Smooth muscle cell (in vitro differentiated cells): ENCODE measurements around the gene BAHCC1. TPM values are rescaled to one million over a fixed set of nuclear protein-coding genes. Genes with fewer than 3 reads are reported as not detected.

Source experiments
- DNase-seq: peaks from one replicate; lab custom pipeline; 2025; ENCODE audit not compliant: unreplicated experiment; lab: John Stamatoyannopoulos, UW
- H2AFZ ChIP-seq: fragments of 200-600 bp; sonication (generic); 2 replicates; pipeline ENCODE4 v1.6.0; 2016; ENCODE audit warnings: antibody characterized with exemption, low read depth, mild to moderate bottlenecking
- H3F3A ChIP-seq: fragments of 200-600 bp; sonication (generic); 2 replicates; pipeline ENCODE4 v1.6.0; 2017; ENCODE audit warnings: antibody characterized with exemption, low read depth
- H3K27ac ChIP-seq: fragments of 200-600 bp; sonication (generic); 2 replicates; pipeline ENCODE4 v1.5.1; 2016; ENCODE audit warnings: low read depth, mild to moderate bottlenecking
- H3K27me3 ChIP-seq: fragments of 200-600 bp; sonication (generic); 2 replicates; pipeline ENCODE4 v1.6.1; 2016; ENCODE audit warnings: low read depth, mild to moderate bottlenecking
- H3K36me3 ChIP-seq: fragments of 200-600 bp; sonication (generic); 2 replicates; pipeline ENCODE4 v1.5.1; 2016; ENCODE audit warnings: low read depth
- H3K4me1 ChIP-seq: fragments of 200-600 bp; sonication (generic); 2 replicates; pipeline ENCODE4 v1.5.1; 2016; ENCODE audit warnings: low read depth
- H3K4me2 ChIP-seq: fragments of 200-600 bp; sonication (generic); 2 replicates; pipeline ENCODE4 v1.6.0; 2016; ENCODE audit warnings: mild to moderate bottlenecking
- H3K4me3 ChIP-seq: fragments of 200-600 bp; sonication (generic); 2 replicates; pipeline ENCODE4 v1.5.1; 2016; ENCODE audit warnings: mild to moderate bottlenecking
- H3K79me2 ChIP-seq: fragments of 200-600 bp; sonication (generic); 2 replicates; pipeline ENCODE4 v1.6.0; 2016; ENCODE audit warnings: low read depth, mild to moderate bottlenecking
- H3K9ac ChIP-seq: fragments of 200-600 bp; sonication (generic); 2 replicates; pipeline ENCODE4 v1.6.0; 2016; ENCODE audit warnings: low read depth
- H3K9me3 ChIP-seq: fragments of 200-600 bp; sonication (generic); replicated peaks from 2 replicates; pipeline ENCODE4 v1.5.1; 2016; ENCODE audit warnings: low read depth
- H4K20me1 ChIP-seq: fragments of 200-600 bp; sonication (generic); 2 replicates; pipeline ENCODE4 v1.6.0; 2016; ENCODE audit warnings: low read depth
- WGBS: methylation state at CpG from one replicate; pipeline ENCODE4 v1.1.7; 2016; ENCODE audit warnings: low lambda C conversion rate; 5-methylcytosine and 5-hydroxymethylcytosine counted together
- polyA plus RNA-seq: library from polyadenylated mRNA; unstranded; fragments of >200 nt; fragmentation: Nextera tagmentation; extraction: Ambion mirVana; gene quantifications from 2 replicates; pipeline ENCODE4 v1.2.1, GENCODE V29; 2016
- total RNA-seq: library from RNA; depleted of rRNA; stranded (reverse); fragments of >200 nt; gene quantifications from 2 replicates; pipeline ENCODE4 v1.2.3, GENCODE V29; 2014
- TF ChIP-seq, protein P1 (sequence below): fragments of 200-600 bp; sonication (generic); IDR thresholded peaks from 2 replicates; pipeline ENCODE4 v1.5.1; 2017; ENCODE audit warnings: borderline replicate concordance, mild to moderate bottlenecking, antibody characterized with exemption; ENCODE audit not compliant: insufficient read depth, poor library complexity, severe bottlenecking

Gene BAHCC1
- total and polyA plus RNA-seq, 2 experiments from 2014 or later: 3.2 to 4.6 TPM

DNA sequence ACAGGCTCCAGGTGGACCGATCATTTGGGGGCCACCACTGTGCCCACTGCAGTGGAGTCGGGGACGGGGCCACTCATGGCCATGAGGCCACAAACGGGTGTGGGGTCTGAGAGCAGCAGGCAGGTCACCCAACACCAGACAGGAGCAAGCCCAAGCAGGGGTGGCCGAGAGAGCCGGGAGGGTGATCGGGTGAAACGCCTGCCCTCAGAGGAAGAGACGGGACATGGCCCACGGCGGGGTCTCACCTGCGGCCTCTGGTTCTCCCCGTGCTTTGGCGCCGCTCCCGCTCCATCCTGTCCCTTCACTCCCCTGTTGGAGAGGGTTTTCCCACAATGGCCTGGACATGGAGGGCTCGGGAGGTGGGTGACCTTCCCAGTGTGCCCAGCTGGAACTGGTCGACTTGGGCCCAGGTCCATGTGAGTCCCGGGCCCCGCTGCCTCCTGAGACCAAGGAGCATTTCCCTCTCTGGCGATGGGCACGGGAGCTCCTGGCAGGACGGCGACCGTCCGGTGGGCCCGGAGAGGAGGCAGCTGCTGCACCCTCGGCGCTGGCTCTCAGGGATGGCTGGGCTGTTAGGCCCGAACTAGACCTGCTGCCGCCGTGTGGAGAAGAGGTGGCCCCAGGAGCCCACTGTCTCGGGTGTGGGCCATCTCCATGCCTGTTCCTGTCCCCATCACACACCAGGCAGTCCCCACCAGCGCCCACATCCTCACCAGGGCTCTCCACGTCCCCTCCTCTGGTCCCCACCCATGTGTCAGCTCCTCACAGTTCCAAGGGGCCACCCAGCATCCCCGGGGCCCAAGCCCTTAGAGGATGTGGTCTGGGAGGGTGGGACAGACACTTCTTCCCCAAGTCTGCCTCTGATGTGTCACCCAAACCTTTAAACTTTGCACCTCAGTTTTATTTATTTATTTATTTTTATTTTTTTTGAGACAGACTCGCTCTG is 13.4 kb upstream of the BAHCC1 start:
- no peak for DNase-seq
- peaks cover 5% of the 10 kb centered on the region for H3F3A ChIP-seq
- 95% methylated on average over 37 of the region's 37 CpGs for WGBS
- TF ChIP-seq, protein P1, sequence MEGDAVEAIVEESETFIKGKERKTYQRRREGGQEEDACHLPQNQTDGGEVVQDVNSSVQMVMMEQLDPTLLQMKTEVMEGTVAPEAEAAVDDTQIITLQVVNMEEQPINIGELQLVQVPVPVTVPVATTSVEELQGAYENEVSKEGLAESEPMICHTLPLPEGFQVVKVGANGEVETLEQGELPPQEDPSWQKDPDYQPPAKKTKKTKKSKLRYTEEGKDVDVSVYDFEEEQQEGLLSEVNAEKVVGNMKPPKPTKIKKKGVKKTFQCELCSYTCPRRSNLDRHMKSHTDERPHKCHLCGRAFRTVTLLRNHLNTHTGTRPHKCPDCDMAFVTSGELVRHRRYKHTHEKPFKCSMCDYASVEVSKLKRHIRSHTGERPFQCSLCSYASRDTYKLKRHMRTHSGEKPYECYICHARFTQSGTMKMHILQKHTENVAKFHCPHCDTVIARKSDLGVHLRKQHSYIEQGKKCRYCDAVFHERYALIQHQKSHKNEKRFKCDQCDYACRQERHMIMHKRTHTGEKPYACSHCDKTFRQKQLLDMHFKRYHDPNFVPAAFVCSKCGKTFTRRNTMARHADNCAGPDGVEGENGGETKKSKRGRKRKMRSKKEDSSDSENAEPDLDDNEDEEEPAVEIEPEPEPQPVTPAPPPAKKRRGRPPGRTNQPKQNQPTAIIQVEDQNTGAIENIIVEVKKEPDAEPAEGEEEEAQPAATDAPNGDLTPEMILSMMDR: no peak
- H3K4me3 ChIP-seq: no peak overlapping the region
- H3K27me3 ChIP-seq: no peaks in the 10 kb centered on the region
- H2AFZ ChIP-seq: no peak overlapping the region
- H3K4me2 ChIP-seq: no peak overlapping the region
- no peak overlapping the region for H3K27ac ChIP-seq
- H4K20me1 ChIP-seq: no peaks in the 10 kb centered on the region
- H3K4me1 ChIP-seq: peaks cover 3% of the 10 kb centered on the region
- H3K36me3 ChIP-seq: no peaks in the 10 kb centered on the region
- H3K9me3 ChIP-seq: no peaks in the 10 kb centered on the region
- H3K9ac ChIP-seq: no peak overlapping the region
- H3K79me2 ChIP-seq: no peaks in the 10 kb centered on the region

DNA sequence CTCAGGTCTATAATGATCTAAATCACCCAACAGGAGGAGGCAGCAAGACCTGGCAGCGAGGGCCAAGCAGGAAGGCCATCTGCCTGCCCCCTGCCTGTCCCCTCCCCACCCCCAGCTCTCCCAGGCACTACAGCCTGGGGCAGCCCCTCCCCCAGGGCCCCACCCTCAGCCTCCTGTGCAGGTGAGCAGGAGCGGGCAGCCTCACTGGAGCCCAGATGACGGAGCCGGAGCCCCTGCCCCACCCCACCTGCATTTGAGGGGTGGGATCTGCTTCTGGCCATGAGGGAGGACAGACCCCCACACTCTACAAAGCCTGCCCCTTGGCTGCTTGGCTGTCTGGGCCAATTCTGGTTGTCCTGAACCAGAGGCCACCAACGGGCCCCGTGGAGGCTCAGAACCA is 12.4 kb upstream of the BAHCC1 start:
- no peak overlapping the region for H3K4me3 ChIP-seq
- H3F3A ChIP-seq: peaks cover 5% of the 10 kb centered on the region
- H3K79me2 ChIP-seq: peaks cover under 1% of the 10 kb centered on the region
- no peaks in the 10 kb centered on the region for H3K27me3 ChIP-seq
- H3K9ac ChIP-seq: no peak overlapping the region
- TF ChIP-seq, protein P1: no peak
- no peak for DNase-seq
- no peak overlapping the region for H3K4me2 ChIP-seq
- no peaks in the 10 kb centered on the region for H4K20me1 ChIP-seq
- H3K4me1 ChIP-seq: peaks cover 7% of the 10 kb centered on the region
- no peak overlapping the region for H2AFZ ChIP-seq
- H3K36me3 ChIP-seq: no peaks in the 10 kb centered on the region
- H3K9me3 ChIP-seq: no peaks in the 10 kb centered on the region
- 86% methylated on average over 6 of the region's 6 CpGs for WGBS
- H3K27ac ChIP-seq: no peak overlapping the region

DNA sequence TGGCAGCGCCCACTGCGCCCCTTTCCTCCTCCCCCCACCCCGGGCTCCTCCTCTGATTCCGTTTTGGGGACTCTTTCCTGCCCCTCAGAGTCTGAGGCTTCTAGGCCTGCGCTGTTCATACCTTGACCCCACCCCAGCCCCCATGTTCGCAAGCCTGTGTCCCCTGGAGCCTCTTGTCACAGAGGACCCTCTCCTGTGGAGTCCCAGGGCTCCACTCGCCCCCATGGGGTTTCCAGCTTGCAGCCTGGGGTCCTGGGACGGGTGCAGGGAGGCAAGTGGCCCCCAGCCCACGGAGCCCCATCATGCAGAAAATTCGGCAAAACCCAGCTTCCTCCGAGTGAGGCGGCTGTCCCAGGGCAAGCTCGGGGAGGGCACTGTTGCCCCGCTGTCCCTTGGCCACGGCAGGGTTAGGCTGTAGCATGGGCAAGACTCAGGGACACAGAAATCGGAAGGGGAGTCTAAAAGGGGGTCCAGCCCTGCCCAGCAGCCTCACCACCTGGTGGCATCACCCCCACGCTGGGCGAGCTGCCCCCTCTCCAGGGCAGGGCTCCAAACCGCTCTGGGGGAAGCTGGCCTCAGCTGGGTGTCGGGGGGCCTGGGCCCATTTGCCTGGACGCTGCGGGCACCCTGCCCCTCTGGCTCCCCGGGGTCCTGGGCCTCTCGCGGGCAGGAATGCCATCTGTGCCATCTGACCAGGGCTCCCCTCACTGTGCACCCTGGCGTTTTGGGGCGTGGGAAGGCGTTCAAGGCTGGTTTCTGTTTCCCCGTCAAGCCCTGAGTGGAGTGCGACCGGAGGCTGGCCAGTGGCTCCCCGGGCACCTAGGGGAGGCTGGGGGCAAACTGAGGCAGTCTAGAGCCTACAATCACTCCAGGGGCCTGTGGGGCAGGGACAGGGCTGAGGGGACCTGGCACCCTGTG is 11.5 kb upstream of the BAHCC1 start:
- Histone ChIP-seq H3K79me2 (peaks cover 9% of the 10 kb centered on the region), H2AFZ (no peak overlapping the region), H3K9me3 (no peaks in the 10 kb centered on the region), H4K20me1 (no peaks in the 10 kb centered on the region), H3F3A (peaks cover 5% of the 10 kb centered on the region), H3K4me3 (no peak overlapping the region), H3K9ac (no peak overlapping the region), H3K4me2 (no peak overlapping the region), H3K27ac (no peak overlapping the region), H3K4me1 (peaks cover 16% of the 10 kb centered on the region), H3K27me3 (no peaks in the 10 kb centered on the region), H3K36me3 (no peaks in the 10 kb centered on the region)
- DNase-seq: no peak
- TF ChIP-seq, protein P1: no peak
- 97% methylated on average over 29 of the region's 32 CpGs for WGBS
